ENCODE measurements around the gene OSCAR. TPM values are rescaled to one million over a fixed set of nuclear protein-coding genes. Genes with fewer than 3 reads are reported as not detected.
"Not testable (repeated sequence)": the region's sequence is repeated elsewhere in the genome, so short reads cannot be mapped to it uniquely, and the experiment has no call there.

Gene OSCAR
- total RNA-seq, 2 donors from 2014 or later = 0.20 to 0.44 TPM

DNA sequence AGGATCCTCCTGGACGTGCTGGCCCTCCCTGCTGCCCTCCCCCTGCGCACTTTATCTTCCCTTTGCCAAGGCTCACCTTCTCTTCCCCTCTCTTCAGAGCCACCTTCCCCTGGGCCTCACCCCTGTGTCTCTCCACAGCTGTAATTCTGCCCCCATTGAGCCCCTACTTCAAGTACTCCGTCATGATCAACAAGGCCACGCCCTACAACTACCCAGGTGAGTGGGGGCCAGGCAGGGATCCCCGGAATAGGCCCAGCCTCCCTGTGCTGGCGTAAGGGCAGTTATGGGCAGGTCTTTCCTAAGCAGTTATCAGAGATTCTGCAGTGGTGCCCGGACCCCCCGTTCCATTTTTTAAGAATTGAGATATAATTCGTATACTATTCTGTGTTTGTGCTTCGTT is 5.2 kb upstream of the OSCAR start:
- Histone ChIP-seq H3K4me3 (ENCODE audit: low read length) (no peak overlapping the region), H3K36me3 (ENCODE audit: control insufficient read depth, insufficient read depth, low read length) (peaks cover 32% of the 10 kb centered on the region), H3K27me3 (ENCODE audit: control insufficient read depth, insufficient read depth, low read length, poor library complexity, severe bottlenecking) (no peaks in the 10 kb centered on the region), H3K4me1 (ENCODE audit: control insufficient read depth, insufficient read depth, low read length) (no peaks in the 10 kb centered on the region), H3K27ac (ENCODE audit: low read depth, low read length) (no peak overlapping the region), H3K9ac (ENCODE audit: extremely low read depth, low read length, poor library complexity, severe bottlenecking) (no peak overlapping the region), H3K9me3 (ENCODE audit: control insufficient read depth, low read length) (no peaks in the 10 kb centered on the region)
- WGBS, 2 experiments (ENCODE audit: insufficient coverage in 1 of 2, insufficient read length in 1 of 2) = 91 to 92% methylated on average over 6 to 10 of the region's 10 CpGs
- Mint-ChIP-seq H3K27ac (no peak overlapping the region), H3K4me3 (no peak overlapping the region), H3K27me3 (ENCODE audit: insufficient read depth) (no peaks in the 10 kb centered on the region), H3K36me3 (ENCODE audit: low read depth) (peaks cover 51% of the 10 kb centered on the region), H3K9me3 (no peaks in the 10 kb centered on the region), H3K4me1 (peaks cover 6% of the 10 kb centered on the region)
- peak; percentile 35 for DNase-seq
- TF ChIP-seq, protein P1, sequence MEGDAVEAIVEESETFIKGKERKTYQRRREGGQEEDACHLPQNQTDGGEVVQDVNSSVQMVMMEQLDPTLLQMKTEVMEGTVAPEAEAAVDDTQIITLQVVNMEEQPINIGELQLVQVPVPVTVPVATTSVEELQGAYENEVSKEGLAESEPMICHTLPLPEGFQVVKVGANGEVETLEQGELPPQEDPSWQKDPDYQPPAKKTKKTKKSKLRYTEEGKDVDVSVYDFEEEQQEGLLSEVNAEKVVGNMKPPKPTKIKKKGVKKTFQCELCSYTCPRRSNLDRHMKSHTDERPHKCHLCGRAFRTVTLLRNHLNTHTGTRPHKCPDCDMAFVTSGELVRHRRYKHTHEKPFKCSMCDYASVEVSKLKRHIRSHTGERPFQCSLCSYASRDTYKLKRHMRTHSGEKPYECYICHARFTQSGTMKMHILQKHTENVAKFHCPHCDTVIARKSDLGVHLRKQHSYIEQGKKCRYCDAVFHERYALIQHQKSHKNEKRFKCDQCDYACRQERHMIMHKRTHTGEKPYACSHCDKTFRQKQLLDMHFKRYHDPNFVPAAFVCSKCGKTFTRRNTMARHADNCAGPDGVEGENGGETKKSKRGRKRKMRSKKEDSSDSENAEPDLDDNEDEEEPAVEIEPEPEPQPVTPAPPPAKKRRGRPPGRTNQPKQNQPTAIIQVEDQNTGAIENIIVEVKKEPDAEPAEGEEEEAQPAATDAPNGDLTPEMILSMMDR (conservative IDR thresholded peaks at IDR 0.05) = no peak

DNA sequence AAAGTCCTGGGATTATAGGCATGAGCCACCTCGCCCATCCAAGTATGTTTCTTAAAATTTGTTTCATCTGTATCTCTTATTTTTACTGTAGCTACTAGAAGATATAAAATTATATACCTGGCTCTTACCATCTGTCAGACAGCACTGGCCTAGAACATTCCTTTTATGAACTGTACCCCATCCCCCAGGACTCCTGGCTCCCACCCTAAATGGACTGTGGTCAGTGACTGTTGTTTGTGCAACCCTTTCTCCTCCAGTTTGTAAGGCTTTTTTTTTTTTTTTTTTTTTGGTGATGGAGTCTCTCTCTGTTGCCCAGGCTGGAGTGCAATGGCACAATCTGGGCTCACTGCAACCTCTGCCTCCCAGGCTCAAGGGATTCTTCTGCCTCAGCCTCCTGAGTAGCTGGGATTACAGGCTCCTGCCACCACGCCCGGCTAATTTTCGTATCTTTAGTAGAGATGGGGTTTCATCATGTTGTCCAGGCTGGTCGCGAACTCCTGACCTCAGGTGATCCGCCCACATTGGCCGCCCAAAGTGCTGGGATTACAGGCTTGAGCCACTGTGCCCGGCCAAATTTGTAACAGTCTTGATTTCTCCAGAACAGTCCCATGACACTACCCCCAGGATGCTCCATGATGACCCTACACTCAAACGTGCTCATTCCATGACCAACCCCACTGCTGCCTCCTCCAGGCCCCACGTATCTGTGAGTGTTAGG is 4.6 kb upstream of the OSCAR start:
- H3K9me3 Mint-ChIP-seq = no peaks in the 10 kb centered on the region
- Histone ChIP-seq H3K27ac (ENCODE audit: low read depth, low read length) (no peak overlapping the region), H3K27me3 (ENCODE audit: control insufficient read depth, insufficient read depth, low read length, poor library complexity, severe bottlenecking) (no peaks in the 10 kb centered on the region), H3K9me3 (ENCODE audit: control insufficient read depth, low read length) (no peaks in the 10 kb centered on the region), H3K9ac (ENCODE audit: extremely low read depth, low read length, poor library complexity, severe bottlenecking) (no peak overlapping the region), H3K4me3 (ENCODE audit: low read length) (no peak overlapping the region), H3K36me3 (ENCODE audit: control insufficient read depth, insufficient read depth, low read length) (peaks cover 29% of the 10 kb centered on the region), H3K4me1 (ENCODE audit: control insufficient read depth, insufficient read depth, low read length) (no peaks in the 10 kb centered on the region)
- WGBS, 2 experiments (ENCODE audit: insufficient coverage in 1 of 2, insufficient read length in 1 of 2) = 88 to 95% methylated on average over 8 to 11 of the region's 11 CpGs
- H3K4me3 Mint-ChIP-seq = peak overlapping the region; percentile 97
- peaks cover 6% of the 10 kb centered on the region for H3K4me1 Mint-ChIP-seq
- peaks cover 45% of the 10 kb centered on the region for H3K36me3 Mint-ChIP-seq (ENCODE audit: low read depth)
- no peaks in the 10 kb centered on the region for H3K27me3 Mint-ChIP-seq (ENCODE audit: insufficient read depth)
- no peak for DNase-seq
- TF ChIP-seq, protein P1 (conservative IDR thresholded peaks at IDR 0.05) = no peak
- no peak overlapping the region for H3K27ac Mint-ChIP-seq

- H3K9ac ChIP-seq (ENCODE audit: extremely low read depth, low read length, poor library complexity, severe bottlenecking) = peak within 1 kb of the TSS; percentile 61
- Mint-ChIP-seq H3K27ac (peak within 1 kb of the TSS; percentile 97), H3K27me3 (ENCODE audit: insufficient read depth) (no peaks in the 10 kb centered on the region), H3K36me3 (ENCODE audit: low read depth) (peaks cover 26% of the 10 kb centered on the region), H3K4me3 (peak within 1 kb of the TSS; percentile 97), H3K9me3 (no peaks in the 10 kb centered on the region), H3K4me1 (peaks cover 6% of the 10 kb centered on the region)
- H3K9me3 ChIP-seq (ENCODE audit: control insufficient read depth, low read length) = no peaks in the 10 kb centered on the region
- H3K36me3 ChIP-seq (ENCODE audit: control insufficient read depth, insufficient read depth, low read length) = peaks cover 20% of the 10 kb centered on the region
- DNase-seq = peak; percentile 99
- no peaks in the 10 kb centered on the region for H3K27me3 ChIP-seq (ENCODE audit: control insufficient read depth, insufficient read depth, low read length, poor library complexity, severe bottlenecking)
- TF ChIP-seq, protein P1 (conservative IDR thresholded peaks at IDR 0.05) = no peak
- no peaks in the 10 kb centered on the region for H3K4me1 ChIP-seq (ENCODE audit: control insufficient read depth, insufficient read depth, low read length)
- peak within 1 kb of the TSS; percentile 97 for H3K4me3 ChIP-seq (ENCODE audit: low read length)
- no peak within 1 kb of the TSS for H3K27ac ChIP-seq (ENCODE audit: low read depth, low read length)
- WGBS, 2 experiments (ENCODE audit: insufficient coverage in 1 of 2, insufficient read length in 1 of 2) = 5 to 21% methylated on average over 14 to 54 of the region's 54 CpGs
These were observed 2.0 kb upstream of the OSCAR start, which contains the start of gene NDUFA3 for GRCh38 chr19:54102421-54103169. Gene NDUFA3, plus strand, starts transcription at chr19:54102855. Its CDS starts 24 bp downstream, at chr19:54102879.

DNA sequence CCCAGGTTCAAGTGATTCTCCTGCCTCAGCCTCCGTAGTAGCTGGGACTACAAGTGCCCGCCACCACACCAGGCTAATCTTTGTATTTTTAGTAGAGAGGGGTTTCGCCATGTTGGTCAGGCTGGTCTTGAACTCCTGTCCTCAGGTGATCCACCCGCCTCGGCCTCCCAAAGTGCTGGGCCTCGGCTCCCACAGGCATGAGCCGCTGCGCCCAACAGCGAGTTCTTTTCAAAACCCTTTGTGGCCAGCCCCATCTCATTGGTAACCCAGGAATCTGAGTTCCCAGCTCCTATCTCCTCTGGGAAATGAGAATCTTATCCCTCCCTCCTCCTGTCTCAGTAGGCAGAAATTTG is 724 bp downstream of the OSCAR start:
- not testable (repeated sequence) for H3K4me1 ChIP-seq (ENCODE audit: control insufficient read depth, insufficient read depth, low read length); H3K9ac ChIP-seq (ENCODE audit: extremely low read depth, low read length, poor library complexity, severe bottlenecking); H3K9me3 Mint-ChIP-seq; H3K27ac ChIP-seq (ENCODE audit: low read depth, low read length); H3K36me3 ChIP-seq (ENCODE audit: control insufficient read depth, insufficient read depth, low read length); H3K4me3 Mint-ChIP-seq; H3K27ac Mint-ChIP-seq; H3K36me3 Mint-ChIP-seq (ENCODE audit: low read depth); H3K9me3 ChIP-seq (ENCODE audit: control insufficient read depth, low read length); H3K4me3 ChIP-seq (ENCODE audit: low read length); H3K4me1 Mint-ChIP-seq
- 79 to 81% methylated on average over 8 to 9 of the region's 9 CpGs for WGBS, 2 experiments (ENCODE audit: insufficient coverage in 1 of 2, insufficient read length in 1 of 2)
- peak; percentile 35 for DNase-seq
- peaks cover 23% of the 10 kb centered on the region for H3K27me3 ChIP-seq (ENCODE audit: control insufficient read depth, insufficient read depth, low read length, poor library complexity, severe bottlenecking)
- H3K27me3 Mint-ChIP-seq (ENCODE audit: insufficient read depth) = peaks cover 20% of the 10 kb centered on the region

All from endodermal cell (in vitro differentiated cells).